ENCODE measurements around the gene TBX3. TPM values are rescaled to one million over a fixed set of nuclear protein-coding genes. Genes with fewer than 3 reads are reported as not detected.

TBX3 gene
- total and polyA plus RNA-seq, 3 donors from 2014 or later: 4.0 to 8.7 (median 8.4) TPM

GRCh38 chr12:114700392-114701103 is 16.6 kb upstream of the TBX3 start:
- 16 to 30% methylated on average over 31 to 33 of the region's 33 CpGs for WGBS, 2 donors
- Histone ChIP-seq H3K9me3 (no peaks in the 10 kb centered on the region), H3K4me1 (no peaks in the 10 kb centered on the region), H3K36me3 (ENCODE audit: low read depth, missing control alignments) (no peaks in the 10 kb centered on the region), H3K4me3 (peak overlapping the region in 1 of 2 donors; percentile 10), H3K27ac (no peak overlapping the region), H3K27me3 (no peaks in the 10 kb centered on the region)
- intact Hi-C loops (cut with DNase I; ENCODE audit: low total_unique reads): no loop called here
- DNase-seq: no peak
- TF ChIP-seq POLR2A (IDR thresholded peaks at IDR 0.05) (no peak), CTCF (IDR thresholded peaks at IDR 0.05) (no peak)

- H3K4me1 ChIP-seq: no peaks in the 10 kb centered on the region
- no peak for DNase-seq
- H3K36me3 ChIP-seq (ENCODE audit: low read depth, missing control alignments): no peaks in the 10 kb centered on the region
- no peak overlapping the region for H3K27ac ChIP-seq
- H3K27me3 ChIP-seq: no peaks in the 10 kb centered on the region
- no peaks in the 10 kb centered on the region for H3K9me3 ChIP-seq
- WGBS, 2 donors: 31 to 36% methylated on average over 6 of the region's 6 CpGs
- H3K4me3 ChIP-seq: peak overlapping the region in 1 of 2 donors; percentile 23
- no peak for TF ChIP-seq POLR2A (IDR thresholded peaks at IDR 0.05)
- no peak for TF ChIP-seq CTCF (IDR thresholded peaks at IDR 0.05)
- intact Hi-C loops (cut with DNase I; ENCODE audit: low total_unique reads): no loop called here
Observed at GRCh38 chr12:114698566-114699163, 14.7 kb upstream of the TBX3 start.

- no peak for DNase-seq
- Histone ChIP-seq H3K27me3 (no peaks in the 10 kb centered on the region), H3K36me3 (ENCODE audit: low read depth, missing control alignments) (no peaks in the 10 kb centered on the region), H3K4me1 (peaks cover 2% of the 10 kb centered on the region), H3K9me3 (no peaks in the 10 kb centered on the region), H3K4me3 (peak overlapping the region in 1 of 2 donors; percentile 23), H3K27ac (no peak overlapping the region)
- intact Hi-C loops (cut with DNase I; ENCODE audit: low total_unique reads): no loop called here
- 8 to 9% methylated on average over 50 to 55 of the region's 55 CpGs for WGBS, 2 donors
- TF ChIP-seq CTCF (IDR thresholded peaks at IDR 0.05) (no peak), POLR2A (IDR thresholded peaks at IDR 0.05) (no peak)
Observed at GRCh38 chr12:114697741-114698565, 14.0 kb upstream of the TBX3 start.

GRCh38 chr12:114697243-114697716 is 13.3 kb upstream of the TBX3 start:
- Histone ChIP-seq H3K27me3 (no peaks in the 10 kb centered on the region), H3K4me1 (peaks cover 9% of the 10 kb centered on the region), H3K9me3 (no peaks in the 10 kb centered on the region), H3K4me3 (no peak overlapping the region), H3K27ac (no peak overlapping the region), H3K36me3 (ENCODE audit: low read depth, missing control alignments) (no peaks in the 10 kb centered on the region)
- DNase-seq: no peak
- no peak for TF ChIP-seq POLR2A (IDR thresholded peaks at IDR 0.05)
- TF ChIP-seq CTCF (IDR thresholded peaks at IDR 0.05): no peak
- WGBS, 2 donors: 14 to 18% methylated on average over 23 of the region's 23 CpGs
- intact Hi-C loops (cut with DNase I; ENCODE audit: low total_unique reads): no loop called here

Data from testis (tissue), 3 donors.